Gastroesophageal sphincter (tissue), 4 donors: Measurements from ENCODE around the gene CPOX. TPM values are rescaled to one million over a fixed set of nuclear protein-coding genes. Genes with fewer than 3 reads are reported as not detected.
"Not testable (repeated sequence)": the region's sequence is repeated elsewhere in the genome, so short reads cannot be mapped to it uniquely, and the experiment has no call there.

Experiments
- ATAC-seq: fragments of 150-250 bp; one replicate; pipeline ENCODE4 v1.9.1; 2016; ENCODE audit warnings: mild to moderate bottlenecking, moderate library complexity
- H3K27ac ChIP-seq, 4 donors: fragments of 200-600 bp; sonication (generic) in 3 of 4; 1 replicate in 3 of 4; 2 replicates in 1 of 4; pipeline ENCODE4 v1.5.1; 2016 to 2019
- H3K27me3 ChIP-seq: fragments of 200-600 bp; sonication (generic); one replicate; pipeline ENCODE4 v1.5.1; 2019
- H3K36me3 ChIP-seq, 2 donors: fragments of 200-600 bp; sonication (generic); one replicate each; pipeline ENCODE4 v1.5.1; 2019; ENCODE audit warnings: control low read depth in 1 of 2
- H3K4me1 ChIP-seq, 3 donors: fragments of 200-600 bp; sonication (generic); 1 replicate in 2 of 3; 2 replicates in 1 of 3; pipeline ENCODE4 v1.5.1; 2016 to 2019; ENCODE audit warnings: control low read depth in 2 of 3
- H3K4me3 ChIP-seq, 2 donors: fragments of 200-600 bp; sonication (generic); one replicate each; pipeline ENCODE4 v1.5.1; 2019; ENCODE audit warnings: mild to moderate bottlenecking in 1 of 2, moderate library complexity in 1 of 2
- H3K9me3 ChIP-seq, 3 donors: fragments of 200-600 bp; sonication (generic); one replicate each; pipeline ENCODE4 v1.5.1; 2017 to 2019; ENCODE audit warnings: control low read depth in 2 of 3
- CTCF ChIP-seq, 4 experiments: fragments of 200-600 bp in 2 of 4; fragments of 450-650 bp in 2 of 4; sonication (generic) in 1 of 4; IDR thresholded peaks; one replicate each; pipeline ENCODE4 v1.5.1; 2017 to 2019; ENCODE audit warnings: antibody characterized with exemption in 4 of 4, mild to moderate bottlenecking in 2 of 4, moderate library complexity in 2 of 4
- EP300 ChIP-seq: sonication (generic); formaldehyde crosslinking; IDR thresholded peaks from one replicate; pipeline ENCODE4 v1.6.1; 2017; ENCODE audit warnings: antibody characterized with exemption, mild to moderate bottlenecking
- POLR2A ChIP-seq, 2 donors: fragments of 450-650 bp; IDR thresholded peaks; one replicate each; pipeline ENCODE4 v1.6.1; 2017; ENCODE audit warnings: antibody characterized with exemption in 2 of 2, mild to moderate bottlenecking in 2 of 2, moderate library complexity in 1 of 2
- POLR2AphosphoS5 ChIP-seq: sonication (generic); formaldehyde crosslinking; IDR thresholded peaks from one replicate; pipeline ENCODE4 v1.6.1; 2017; ENCODE audit warnings: antibody characterized with exemption
- WGBS, 2 donors: methylation state at CpG; one replicate each; pipeline ENCODE4 v1.1.5; 2018; ENCODE audit warnings: low coverage in 1 of 2; 5-methylcytosine and 5-hydroxymethylcytosine counted together
- total RNA-seq, 4 donors: library from RNA; depleted of rRNA; stranded (reverse); fragments of >200 nt; gene quantifications; one replicate each; pipeline ENCODE4 v1.1.0, GENCODE V29; 2016

The CPOX gene
- total RNA-seq, 4 donors from 2014 or later = 11.7 to 26.1 (median 17.1) TPM

GRCh38 chr3:98561727-98562521 is 31.5 kb downstream of the CPOX start:
- H3K4me3 ChIP-seq = no peak overlapping the region
- no peak overlapping the region for H3K27ac ChIP-seq
- no peaks in the 10 kb centered on the region for H3K9me3 ChIP-seq
- WGBS, 2 donors = 77 to 80% methylated on average over 4 to 5 of the region's 5 CpGs
- no peaks in the 10 kb centered on the region for H3K27me3 ChIP-seq
- no peaks in the 10 kb centered on the region for H3K4me1 ChIP-seq
- no peaks in the 10 kb centered on the region for H3K36me3 ChIP-seq
- no peak for ATAC-seq
- TF ChIP-seq CTCF (IDR thresholded peaks at IDR 0.05) = no peak
- no peak for TF ChIP-seq EP300
- no peak for TF ChIP-seq POLR2A (IDR thresholded peaks at IDR 0.05)
- TF ChIP-seq POLR2AphosphoS5 = no peak

GRCh38 chr3:98560911-98561310 is 32.5 kb downstream of the CPOX start:
- 77% methylated on average over 2 of the region's 2 CpGs; no CpG with 5 or more reads in 1 of the 2 donors for WGBS, 2 donors
- Histone ChIP-seq H3K4me1 (no peaks in the 10 kb centered on the region), H3K4me3 (no peak overlapping the region), H3K27me3 (no peaks in the 10 kb centered on the region), H3K9me3 (no peaks in the 10 kb centered on the region), H3K36me3 (no peaks in the 10 kb centered on the region), H3K27ac (no peak overlapping the region)
- TF ChIP-seq POLR2AphosphoS5 (no peak), EP300 (no peak), CTCF (IDR thresholded peaks at IDR 0.05) (no peak), POLR2A (IDR thresholded peaks at IDR 0.05) (no peak)
- no peak for ATAC-seq

GRCh38 chr3:98559769-98560168 is 33.6 kb downstream of the CPOX start:
- H3K4me3 ChIP-seq, H3K27me3 ChIP-seq, H3K4me1 ChIP-seq, H3K36me3 ChIP-seq, ATAC-seq, H3K27ac ChIP-seq, H3K9me3 ChIP-seq: not testable (repeated sequence)
- WGBS, 2 donors = 100% methylated on average over 1 to 2 of the region's 2 CpGs

- Histone ChIP-seq H3K27me3 (no peaks in the 10 kb centered on the region), H3K36me3 (no peaks in the 10 kb centered on the region), H3K9me3 (no peaks in the 10 kb centered on the region), H3K4me1 (no peaks in the 10 kb centered on the region), H3K4me3 (no peak overlapping the region), H3K27ac (no peak overlapping the region)
- no peak for TF ChIP-seq POLR2A (IDR thresholded peaks at IDR 0.05)
- no peak for TF ChIP-seq EP300
- TF ChIP-seq CTCF (IDR thresholded peaks at IDR 0.05) = no peak
- no peak for TF ChIP-seq POLR2AphosphoS5
- 78 to 81% methylated on average over 2 to 6 of the region's 6 CpGs for WGBS, 2 donors
- ATAC-seq = no peak
Observed at GRCh38 chr3:98558100-98558827, 35.1 kb downstream of the CPOX start.

GRCh38 chr3:98557324-98558010 is 35.9 kb downstream of the CPOX start:
- Histone ChIP-seq H3K27me3 (no peaks in the 10 kb centered on the region), H3K4me3 (no peak overlapping the region), H3K36me3 (no peaks in the 10 kb centered on the region), H3K4me1 (no peaks in the 10 kb centered on the region), H3K9me3 (no peaks in the 10 kb centered on the region), H3K27ac (no peak overlapping the region)
- no peak for ATAC-seq
- 58 to 68% methylated on average over 4 of the region's 4 CpGs for WGBS, 2 donors
- no peak for TF ChIP-seq CTCF (IDR thresholded peaks at IDR 0.05)
- TF ChIP-seq EP300 = no peak
- TF ChIP-seq POLR2AphosphoS5 = no peak
- no peak for TF ChIP-seq POLR2A (IDR thresholded peaks at IDR 0.05)
